CD4-positive, alpha-beta T cell treated with Interleukin-6 at 100 ng/mL for 8 hours (primary cell): Measurements from ENCODE around the gene SLC44A3.

ENCODE experiments used
- DNase-seq: peaks from one replicate; pipeline ENCODE4 v3.0.0-alpha.2; 2020; ENCODE audit warnings: mixed read lengths, low spot score

Gene SLC44A3

DNA sequence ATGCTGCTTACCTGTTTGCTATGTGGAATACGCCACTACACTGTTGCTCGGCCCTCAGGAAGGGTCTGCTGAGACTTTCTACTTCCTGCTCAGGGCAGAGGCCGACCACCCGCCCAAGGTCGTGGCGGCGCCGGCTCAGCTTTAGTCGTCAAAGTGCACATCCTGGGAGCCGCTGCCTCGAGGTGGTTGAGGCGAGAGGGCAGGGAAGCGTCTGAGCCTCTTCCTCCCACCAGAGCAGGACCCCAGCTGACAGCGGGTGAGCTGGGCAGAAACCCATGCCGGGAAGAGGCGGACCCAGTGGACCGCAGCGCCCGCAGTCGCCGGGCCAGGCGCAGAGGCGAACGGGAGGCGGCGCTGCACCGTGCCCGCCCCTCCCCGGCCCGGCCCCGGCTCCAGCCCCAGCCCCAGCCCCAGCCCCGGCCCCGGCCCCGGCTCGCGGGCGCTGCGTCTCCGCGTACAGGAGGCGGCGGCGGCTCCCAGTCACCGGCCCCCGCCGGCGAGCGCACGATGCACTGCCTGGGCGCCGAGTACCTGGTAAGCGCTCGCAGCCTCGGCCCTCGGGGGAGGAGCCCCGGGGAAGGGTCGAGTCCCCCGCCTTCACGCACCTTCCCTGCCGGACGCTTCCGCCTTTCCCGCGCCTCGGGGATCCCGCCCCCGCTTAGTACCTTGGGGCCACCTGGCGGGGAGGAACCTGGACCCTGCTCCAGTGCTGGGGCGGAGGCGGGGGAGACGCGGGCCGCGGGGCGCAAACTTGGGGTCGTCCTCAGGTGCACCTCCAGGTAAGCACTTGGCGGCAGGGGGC, at the start of gene SLC44A3:
Gene SLC44A3, plus strand, starts transcription at position 413 of the 802 bp plus-strand sequence. Its CDS starts 95 bp downstream, at position 508.
- DNase-seq: no peak

GRCh38 chr1:94772230-94772641, 47.9 kb upstream of the SLC44A3 start:
- DNase-seq: no peak

DNA sequence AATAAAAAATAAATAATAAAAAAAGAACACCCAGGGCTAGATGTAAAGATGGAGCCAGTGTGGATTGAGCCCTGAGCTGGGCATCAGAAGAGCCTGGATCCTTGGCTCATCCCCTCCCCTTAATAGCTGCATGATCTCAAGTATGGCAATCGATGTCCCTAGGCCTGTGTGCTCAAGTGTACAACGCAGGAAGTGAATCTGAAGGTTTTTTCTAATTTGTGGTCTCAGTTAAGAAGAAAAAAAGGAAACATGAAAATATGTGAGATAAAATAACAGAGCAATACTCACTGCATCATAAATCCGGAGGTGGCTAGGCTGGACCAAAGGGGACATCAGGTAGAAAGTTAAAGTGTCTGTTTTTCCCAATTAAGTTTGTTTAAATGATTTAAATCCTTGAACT, 47.3 kb upstream of the SLC44A3 start:
- DNase-seq: no peak

DNA sequence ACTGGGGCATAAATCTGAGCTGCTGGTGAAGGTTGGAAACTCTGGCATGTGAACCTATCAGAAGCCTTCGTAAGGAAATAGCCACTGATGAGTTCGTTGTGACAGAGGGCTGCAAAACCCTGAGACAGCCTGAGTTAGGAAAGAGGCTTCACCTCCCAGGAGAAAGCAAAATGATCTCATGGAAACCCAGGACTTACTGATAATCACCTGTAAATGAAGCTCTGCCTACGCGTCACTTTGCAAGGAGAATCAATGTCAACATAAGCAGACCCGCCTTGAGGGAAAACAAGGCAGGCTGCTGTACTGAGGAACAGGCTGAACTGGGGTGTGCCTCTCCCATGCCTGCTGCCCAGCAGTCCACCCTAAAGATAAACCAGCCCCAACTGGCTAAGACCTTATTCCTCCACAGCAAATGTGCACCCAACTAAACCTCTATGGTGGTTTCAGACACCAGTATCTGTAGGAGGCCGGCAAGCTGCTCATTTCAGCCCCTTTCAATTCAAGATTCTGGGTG, 46.8 kb upstream of the SLC44A3 start:
- no peak for DNase-seq

DNA sequence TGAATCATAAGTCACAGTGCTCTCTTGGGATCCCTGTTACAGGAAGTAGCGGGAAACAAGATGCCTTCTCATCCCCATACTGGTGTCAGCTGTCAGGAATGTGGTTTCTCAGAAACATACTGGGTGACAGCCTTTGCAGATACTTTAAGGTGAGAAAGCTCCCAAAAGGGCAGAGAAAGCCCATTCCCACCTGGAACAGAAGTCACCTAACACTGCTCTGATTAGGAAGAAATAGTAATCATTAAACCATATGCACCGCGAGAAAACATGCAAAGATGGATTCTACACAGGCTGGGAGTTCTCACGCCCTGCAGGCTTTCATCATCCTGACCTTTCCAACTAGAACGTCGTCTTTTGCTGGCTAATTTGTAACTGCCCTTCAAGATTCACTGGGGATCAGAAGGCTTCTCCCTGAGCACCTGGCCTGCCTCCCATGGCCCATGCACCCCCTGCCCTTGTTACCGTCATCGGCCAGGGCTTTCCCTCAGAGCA, 46.2 kb upstream of the SLC44A3 start:
- no peak for DNase-seq

DNA sequence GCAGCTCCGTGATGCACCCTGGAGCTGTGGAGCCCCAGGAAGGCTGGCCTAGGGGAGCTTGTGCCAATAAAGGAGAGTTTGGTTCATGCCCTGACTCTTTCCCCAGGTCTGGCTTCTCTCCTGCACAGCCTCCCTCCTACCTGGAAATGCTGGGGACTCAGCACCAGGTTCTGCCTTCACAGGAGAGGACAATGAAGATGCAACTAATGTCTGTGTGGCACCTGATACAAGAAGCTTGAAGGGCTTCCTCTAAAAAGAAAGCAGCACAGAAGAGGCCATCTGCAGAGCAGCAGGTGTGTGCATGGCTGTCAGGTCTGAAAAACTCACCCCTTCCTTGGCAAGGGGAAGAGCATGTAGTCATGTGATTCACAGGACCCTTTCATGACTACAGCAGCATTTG, 43.7 kb upstream of the SLC44A3 start:
- DNase-seq: no peak

DNA sequence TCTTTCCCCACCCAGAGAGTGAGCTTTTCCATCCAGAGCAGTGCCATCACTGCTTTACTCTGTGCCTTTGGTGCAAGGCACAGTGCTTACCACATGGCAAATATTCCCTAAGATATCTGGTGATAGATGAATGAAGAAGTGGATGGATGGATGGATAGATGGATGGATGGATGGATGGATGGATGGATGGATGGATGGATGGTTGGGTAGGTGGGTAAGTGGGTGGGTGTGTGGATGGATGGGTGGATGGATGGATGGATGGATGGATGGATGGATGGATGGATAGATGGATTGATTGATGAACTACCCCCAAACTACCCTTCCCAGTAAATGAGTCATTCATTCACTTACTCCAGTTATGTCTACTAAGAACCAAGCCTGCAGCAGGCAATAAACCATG, 42.9 kb upstream of the SLC44A3 start:
- DNase-seq: no peak

- DNase-seq: no peak
Observed at GRCh38 chr1:94778808-94779207, 41.3 kb upstream of the SLC44A3 start.

- DNase-seq: no peak
Observed at GRCh38 chr1:94783342-94784189, 36.6 kb upstream of the SLC44A3 start.

GRCh38 chr1:94784190-94784515, 36.0 kb upstream of the SLC44A3 start:
- DNase-seq: no peak

- no peak for DNase-seq
Observed at GRCh38 chr1:94787691-94788090, 32.5 kb upstream of the SLC44A3 start.

DNA sequence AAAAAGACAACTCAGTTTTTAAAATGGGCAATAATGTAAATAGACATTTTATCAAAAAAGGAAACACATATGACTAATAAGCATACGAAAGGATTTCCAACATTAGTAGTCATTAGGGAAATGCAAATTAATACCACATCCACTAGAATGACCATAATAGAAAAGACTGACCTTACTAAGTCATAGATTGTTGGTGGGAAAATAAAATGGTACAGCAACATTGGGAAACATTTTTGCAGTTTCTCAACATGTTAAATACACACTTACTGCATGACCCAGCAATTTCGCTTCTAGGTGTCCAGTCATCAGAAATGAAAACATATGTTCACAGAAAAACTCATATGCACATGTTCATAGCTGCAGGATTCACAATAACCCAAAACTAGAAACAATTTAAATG, 29.9 kb upstream of the SLC44A3 start:
- DNase-seq: no peak

- no peak for DNase-seq
Observed at GRCh38 chr1:94790670-94791069, 29.5 kb upstream of the SLC44A3 start.

GRCh38 chr1:94792473-94793295, 27.5 kb upstream of the SLC44A3 start:
- DNase-seq: no peak

GRCh38 chr1:94793296-94793656, 26.9 kb upstream of the SLC44A3 start:
- no peak for DNase-seq

GRCh38 chr1:94795434-94795833, 24.7 kb upstream of the SLC44A3 start:
- DNase-seq: no peak

DNA sequence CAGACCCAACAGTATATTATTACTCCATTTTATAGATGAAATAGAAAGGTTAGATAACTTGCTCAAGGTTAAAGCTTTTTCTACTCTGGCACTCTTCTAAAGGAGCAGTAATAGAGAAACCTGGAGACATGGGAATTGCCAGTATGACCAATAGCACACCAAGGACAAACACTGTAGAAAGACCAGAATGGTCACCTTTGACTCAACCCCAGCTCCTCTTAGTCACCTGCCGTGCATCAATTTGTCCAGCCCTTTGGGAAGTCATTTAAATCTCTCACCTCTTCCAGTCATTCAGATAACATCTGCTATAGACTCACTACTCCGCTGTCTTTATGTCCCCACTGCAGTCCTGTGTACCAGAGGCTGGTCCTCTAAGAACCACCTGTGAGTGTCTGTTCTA, 23.9 kb upstream of the SLC44A3 start:
- no peak for DNase-seq

DNA sequence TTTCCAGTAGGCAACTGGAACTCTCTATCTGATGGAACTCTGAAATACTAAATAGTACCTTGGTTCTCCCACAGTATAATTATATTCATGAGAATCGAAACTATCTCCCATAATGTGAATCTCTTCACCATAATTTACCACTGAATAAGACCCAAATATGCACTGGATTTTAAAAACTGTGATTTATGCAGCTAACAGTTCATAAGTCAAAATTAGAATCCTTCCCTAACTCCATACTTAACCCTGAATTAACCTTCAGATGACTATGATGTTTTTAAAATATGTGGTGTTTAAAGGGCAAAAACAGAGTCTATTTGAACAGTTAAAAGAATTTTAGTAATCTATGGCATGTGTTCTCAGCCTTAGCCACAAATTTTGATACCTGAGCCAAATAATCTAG, 22.9 kb upstream of the SLC44A3 start:
- no peak for DNase-seq

DNA sequence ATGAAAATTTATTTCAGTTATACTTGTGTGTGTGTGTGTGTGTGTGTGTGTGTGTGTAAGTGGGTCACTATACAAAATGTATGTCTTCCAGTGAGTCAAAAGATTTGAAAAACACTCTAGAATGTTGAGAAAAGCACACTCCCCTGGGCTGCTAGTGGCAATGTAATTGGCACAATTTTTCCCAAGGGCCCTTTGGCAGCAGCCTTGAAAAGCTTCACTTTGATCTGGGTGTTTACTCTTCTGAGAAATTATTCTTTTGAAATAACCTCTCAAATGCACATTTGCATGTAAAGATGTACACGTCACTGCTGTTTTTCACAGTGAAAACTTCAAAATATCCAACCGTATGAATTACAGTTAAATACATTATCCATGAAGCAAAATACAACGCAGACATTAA, 22.1 kb upstream of the SLC44A3 start:
- DNase-seq: no peak

- no peak for DNase-seq
Observed at GRCh38 chr1:94798462-94798861, 21.7 kb upstream of the SLC44A3 start.

- DNase-seq: no peak
Observed at GRCh38 chr1:94799206-94799605, 21.0 kb upstream of the SLC44A3 start.

DNA sequence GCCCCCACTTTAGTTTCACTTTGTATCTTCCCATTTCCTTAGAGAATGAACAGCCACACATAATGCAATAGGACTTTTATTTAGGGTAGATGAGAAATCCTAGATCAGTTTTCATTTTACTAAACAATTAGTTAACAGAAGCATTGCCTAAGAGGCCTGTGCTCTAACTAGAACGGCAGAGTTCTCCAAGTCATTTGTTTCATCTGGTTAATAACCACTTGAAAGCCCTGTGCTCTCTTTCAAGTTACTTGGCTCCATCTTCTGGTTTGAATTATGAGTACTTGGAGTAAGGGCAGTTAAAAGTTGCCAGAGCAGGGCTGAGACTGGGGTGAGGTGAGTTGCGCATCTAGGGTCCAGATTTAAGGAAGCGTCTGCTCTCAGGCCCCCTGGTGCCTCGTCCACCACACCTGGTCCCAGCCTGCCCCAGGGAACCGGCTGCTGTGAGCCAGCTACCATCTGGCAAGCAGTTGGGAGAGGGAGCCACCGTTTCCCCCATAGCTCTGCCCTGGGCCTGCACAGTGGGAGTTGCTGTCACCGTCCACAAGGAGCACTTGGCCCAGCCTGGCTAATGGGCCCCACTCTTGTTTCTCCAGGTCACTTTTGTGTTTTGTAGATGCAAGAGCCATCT, 18.1 kb upstream of the SLC44A3 start:
- no peak for DNase-seq
